GM12878 (cell line): Measurements from ENCODE around the gene STK39. TPM values are rescaled to one million over a fixed set of nuclear protein-coding genes. Genes with fewer than 3 reads are reported as not detected.

Experiments
- CHD4 ChIP-seq: fragments of 200-600 bp; sonication (generic); IDR thresholded peaks from 2 replicates; pipeline ENCODE4 v1.6.1; 2016; ENCODE audit warnings: mild to moderate bottlenecking
- FOS ChIP-seq: IDR thresholded peaks from 3 replicates; pipeline ENCODE4 v1.6.1; 2011; ENCODE audit warnings: borderline replicate concordance; ENCODE audit not compliant: insufficient read length; ENCODE audit errors: extremely low read depth
- HDAC2 ChIP-seq: fragments of 200-600 bp; sonication (generic); IDR thresholded peaks from 2 replicates; pipeline ENCODE4 v1.6.1; 2017
- MEF2A ChIP-seq: IDR thresholded peaks from 2 replicates; pipeline ENCODE4 v1.6.1; 2011; ENCODE audit warnings: low read depth, mild to moderate bottlenecking, low read length, moderate library complexity; ENCODE audit not compliant: insufficient read depth
- PAX5 ChIP-seq: IDR thresholded peaks from 2 replicates; pipeline ENCODE4 v1.6.1; 2011; ENCODE audit warnings: low read depth, low read length, borderline replicate concordance
- SMARCA5 ChIP-seq: fragments of 450-650 bp; IDR thresholded peaks from 2 replicates; pipeline ENCODE4 v1.6.1; 2017; ENCODE audit warnings: mild to moderate bottlenecking
- SP1 ChIP-seq: IDR thresholded peaks from one replicate; pipeline ENCODE4 v1.6.1; 2011; ENCODE audit warnings: low read depth, low read length
- polyA plus RNA-seq, 11 experiments: library from polyadenylated mRNA; depleted of rRNA in 4 of 11; unstranded in 6 of 11; stranded (reverse) in 5 of 11; fragments of >200 nt; fragmentation: Nextera tagmentation in 4 of 11; fragmentation: Illumina TruSeq in 1 of 11; extraction: Ambion mirVana in 4 of 11; extraction: Trizol in 1 of 11; gene quantifications; 1 replicate in 1 of 11; 2 replicates in 10 of 11; pipeline versions ENCODE4 v1.2.1 to v1.2.3, GENCODE V29; 2011 to 2016; ENCODE audit warnings: inconsistent platforms in 2 of 11, missing spikeins in 2 of 11, low read depth in 1 of 11
- total RNA-seq, 4 experiments: library from RNA; depleted of rRNA in 3 of 4; stranded (reverse); fragments of >200 nt in 3 of 4; fragmentation: Illumina TruSeq in 1 of 4; extraction: Trizol in 1 of 4; gene quantifications; 2 replicates each; pipeline versions ENCODE4 v1.2.1 to v1.2.3, GENCODE V29; 2013 to 2021
- TF ChIP-seq, protein P1 (sequence below): fragments of 450-650 bp; IDR thresholded peaks from 2 replicates; pipeline ENCODE4 v1.6.1; 2016; ENCODE audit warnings: mild to moderate bottlenecking
- TF ChIP-seq, protein P2 (sequence below): fragments of 450-650 bp; formaldehyde crosslinking; IDR thresholded peaks from 2 replicates; pipeline ENCODE4 v1.5.0; 2022; ENCODE audit warnings: mild to moderate bottlenecking, missing genetic modification characterization
- TF ChIP-seq, protein P3 (sequence below): IDR thresholded peaks from 2 replicates; pipeline ENCODE4 v1.6.1; 2012; ENCODE audit warnings: low read depth, low read length, improper control_type of control experiment
- TF ChIP-seq, protein P4 (sequence below): fragments of 450-650 bp; IDR thresholded peaks from 2 replicates; pipeline ENCODE4 v1.6.1; 2017; ENCODE audit warnings: borderline replicate concordance

The STK39 gene
- total and polyA plus RNA-seq, 10 of the 15 experiments (the other 5 are each of a cell fraction or from before 2014, with no cell fraction given) = 0.03 to 0.21 (median 0.07) TPM; not detected in 5

DNA sequence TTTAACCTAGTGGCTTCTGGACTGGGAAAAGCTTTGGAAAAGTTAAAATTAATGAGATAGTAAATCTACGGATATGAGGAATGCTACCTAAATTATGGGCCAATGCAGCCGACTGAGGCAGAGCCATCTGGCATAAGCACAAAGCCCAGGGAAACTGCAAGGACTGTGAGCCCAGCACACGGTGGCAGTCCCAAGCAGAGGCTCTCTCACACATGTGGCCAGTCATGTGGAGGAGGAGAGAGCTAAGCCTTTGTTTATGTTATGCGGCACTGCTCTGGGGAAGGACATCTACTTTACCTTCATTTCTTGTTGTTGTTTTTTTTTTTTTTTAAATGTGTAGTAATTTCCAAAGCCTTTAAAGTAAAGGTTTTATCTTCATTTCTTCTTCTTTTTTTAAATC is 267.0 kb downstream of the STK39 start (continued):
- TF ChIP-seq PAX5 = no peak
- no peak for TF ChIP-seq CHD4
- TF ChIP-seq, protein P1, sequence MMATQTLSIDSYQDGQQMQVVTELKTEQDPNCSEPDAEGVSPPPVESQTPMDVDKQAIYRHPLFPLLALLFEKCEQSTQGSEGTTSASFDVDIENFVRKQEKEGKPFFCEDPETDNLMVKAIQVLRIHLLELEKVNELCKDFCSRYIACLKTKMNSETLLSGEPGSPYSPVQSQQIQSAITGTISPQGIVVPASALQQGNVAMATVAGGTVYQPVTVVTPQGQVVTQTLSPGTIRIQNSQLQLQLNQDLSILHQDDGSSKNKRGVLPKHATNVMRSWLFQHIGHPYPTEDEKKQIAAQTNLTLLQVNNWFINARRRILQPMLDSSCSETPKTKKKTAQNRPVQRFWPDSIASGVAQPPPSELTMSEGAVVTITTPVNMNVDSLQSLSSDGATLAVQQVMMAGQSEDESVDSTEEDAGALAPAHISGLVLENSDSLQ = no peak
- TF ChIP-seq, protein P2, sequence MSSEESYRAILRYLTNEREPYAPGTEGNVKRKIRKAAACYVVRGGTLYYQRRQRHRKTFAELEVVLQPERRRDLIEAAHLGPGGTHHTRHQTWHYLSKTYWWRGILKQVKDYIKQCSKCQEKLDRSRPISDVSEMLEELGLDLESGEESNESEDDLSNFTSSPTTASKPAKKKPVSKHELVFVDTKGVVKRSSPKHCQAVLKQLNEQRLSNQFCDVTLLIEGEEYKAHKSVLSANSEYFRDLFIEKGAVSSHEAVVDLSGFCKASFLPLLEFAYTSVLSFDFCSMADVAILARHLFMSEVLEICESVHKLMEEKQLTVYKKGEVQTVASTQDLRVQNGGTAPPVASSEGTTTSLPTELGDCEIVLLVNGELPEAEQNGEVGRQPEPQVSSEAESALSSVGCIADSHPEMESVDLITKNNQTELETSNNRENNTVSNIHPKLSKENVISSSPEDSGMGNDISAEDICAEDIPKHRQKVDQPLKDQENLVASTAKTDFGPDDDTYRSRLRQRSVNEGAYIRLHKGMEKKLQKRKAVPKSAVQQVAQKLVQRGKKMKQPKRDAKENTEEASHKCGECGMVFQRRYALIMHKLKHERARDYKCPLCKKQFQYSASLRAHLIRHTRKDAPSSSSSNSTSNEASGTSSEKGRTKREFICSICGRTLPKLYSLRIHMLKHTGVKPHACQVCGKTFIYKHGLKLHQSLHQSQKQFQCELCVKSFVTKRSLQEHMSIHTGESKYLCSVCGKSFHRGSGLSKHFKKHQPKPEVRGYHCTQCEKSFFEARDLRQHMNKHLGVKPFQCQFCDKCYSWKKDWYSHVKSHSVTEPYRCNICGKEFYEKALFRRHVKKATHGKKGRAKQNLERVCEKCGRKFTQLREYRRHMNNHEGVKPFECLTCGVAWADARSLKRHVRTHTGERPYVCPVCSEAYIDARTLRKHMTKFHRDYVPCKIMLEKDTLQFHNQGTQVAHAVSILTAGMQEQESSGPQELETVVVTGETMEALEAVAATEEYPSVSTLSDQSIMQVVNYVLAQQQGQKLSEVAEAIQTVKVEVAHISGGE (CRISPR knock-in tag) = no peak
- TF ChIP-seq MEF2A = no peak
- TF ChIP-seq, protein P3, sequence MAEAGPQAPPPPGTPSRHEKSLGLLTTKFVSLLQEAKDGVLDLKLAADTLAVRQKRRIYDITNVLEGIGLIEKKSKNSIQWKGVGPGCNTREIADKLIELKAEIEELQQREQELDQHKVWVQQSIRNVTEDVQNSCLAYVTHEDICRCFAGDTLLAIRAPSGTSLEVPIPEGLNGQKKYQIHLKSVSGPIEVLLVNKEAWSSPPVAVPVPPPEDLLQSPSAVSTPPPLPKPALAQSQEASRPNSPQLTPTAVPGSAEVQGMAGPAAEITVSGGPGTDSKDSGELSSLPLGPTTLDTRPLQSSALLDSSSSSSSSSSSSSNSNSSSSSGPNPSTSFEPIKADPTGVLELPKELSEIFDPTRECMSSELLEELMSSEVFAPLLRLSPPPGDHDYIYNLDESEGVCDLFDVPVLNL = no peak
- TF ChIP-seq FOS = no peak
- TF ChIP-seq, protein P4, sequence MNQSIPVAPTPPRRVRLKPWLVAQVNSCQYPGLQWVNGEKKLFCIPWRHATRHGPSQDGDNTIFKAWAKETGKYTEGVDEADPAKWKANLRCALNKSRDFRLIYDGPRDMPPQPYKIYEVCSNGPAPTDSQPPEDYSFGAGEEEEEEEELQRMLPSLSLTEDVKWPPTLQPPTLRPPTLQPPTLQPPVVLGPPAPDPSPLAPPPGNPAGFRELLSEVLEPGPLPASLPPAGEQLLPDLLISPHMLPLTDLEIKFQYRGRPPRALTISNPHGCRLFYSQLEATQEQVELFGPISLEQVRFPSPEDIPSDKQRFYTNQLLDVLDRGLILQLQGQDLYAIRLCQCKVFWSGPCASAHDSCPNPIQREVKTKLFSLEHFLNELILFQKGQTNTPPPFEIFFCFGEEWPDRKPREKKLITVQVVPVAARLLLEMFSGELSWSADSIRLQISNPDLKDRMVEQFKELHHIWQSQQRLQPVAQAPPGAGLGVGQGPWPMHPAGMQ = no peak
- TF ChIP-seq SP1 = no peak
- TF ChIP-seq SMARCA5 = no peak
- TF ChIP-seq HDAC2 = no peak
- TF ChIP-seq, all 136 proteins: peak for 0
